ENCODE measurements around the gene MAML2.

GRCh38 chr11:96215110-96215782 lies 127.7 kb downstream of the MAML2 start:
- TF ChIP-seq, protein P1, sequence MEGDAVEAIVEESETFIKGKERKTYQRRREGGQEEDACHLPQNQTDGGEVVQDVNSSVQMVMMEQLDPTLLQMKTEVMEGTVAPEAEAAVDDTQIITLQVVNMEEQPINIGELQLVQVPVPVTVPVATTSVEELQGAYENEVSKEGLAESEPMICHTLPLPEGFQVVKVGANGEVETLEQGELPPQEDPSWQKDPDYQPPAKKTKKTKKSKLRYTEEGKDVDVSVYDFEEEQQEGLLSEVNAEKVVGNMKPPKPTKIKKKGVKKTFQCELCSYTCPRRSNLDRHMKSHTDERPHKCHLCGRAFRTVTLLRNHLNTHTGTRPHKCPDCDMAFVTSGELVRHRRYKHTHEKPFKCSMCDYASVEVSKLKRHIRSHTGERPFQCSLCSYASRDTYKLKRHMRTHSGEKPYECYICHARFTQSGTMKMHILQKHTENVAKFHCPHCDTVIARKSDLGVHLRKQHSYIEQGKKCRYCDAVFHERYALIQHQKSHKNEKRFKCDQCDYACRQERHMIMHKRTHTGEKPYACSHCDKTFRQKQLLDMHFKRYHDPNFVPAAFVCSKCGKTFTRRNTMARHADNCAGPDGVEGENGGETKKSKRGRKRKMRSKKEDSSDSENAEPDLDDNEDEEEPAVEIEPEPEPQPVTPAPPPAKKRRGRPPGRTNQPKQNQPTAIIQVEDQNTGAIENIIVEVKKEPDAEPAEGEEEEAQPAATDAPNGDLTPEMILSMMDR (IDR thresholded peaks at IDR 0.05) = no peak
- TF ChIP-seq POLR2A (IDR thresholded peaks at IDR 0.05; ENCODE audit: low read depth) = no peak
- TF ChIP-seq POLR2AphosphoS5 (IDR thresholded peaks at IDR 0.05) = no peak
- TF ChIP-seq EP300 (IDR thresholded peaks at IDR 0.05) = no peak

All from esophagus muscularis mucosa (tissue), 4 donors.